Stimulated activated CD4-positive, alpha-beta T cell treated with anti-CD3 and anti-CD28 coated beads, Interleukin-15, amount 100 ng/mL, for 24 hours (primary cell): ENCODE measurements around the gene RBM19.
"Not testable (repeated sequence)": the region's sequence is repeated elsewhere in the genome, so short reads cannot be mapped to it uniquely, and the experiment has no call there.

Experiments used
- DNase-seq: peaks from one replicate; pipeline ENCODE4 v3.0.0-alpha.2; 2020

Gene RBM19

GRCh38 chr12:113965951-113966797 is at the start of gene RBM19:
TSS of gene RBM19 (minus strand) at chr12:113966325. CDS start at chr12:113966227, 98 bp downstream.
- DNase-seq: peak; percentile 97

- no peak for DNase-seq
These were observed 49.7 kb upstream of the RBM19 start for GRCh38 chr12:114015851-114016250.

DNA sequence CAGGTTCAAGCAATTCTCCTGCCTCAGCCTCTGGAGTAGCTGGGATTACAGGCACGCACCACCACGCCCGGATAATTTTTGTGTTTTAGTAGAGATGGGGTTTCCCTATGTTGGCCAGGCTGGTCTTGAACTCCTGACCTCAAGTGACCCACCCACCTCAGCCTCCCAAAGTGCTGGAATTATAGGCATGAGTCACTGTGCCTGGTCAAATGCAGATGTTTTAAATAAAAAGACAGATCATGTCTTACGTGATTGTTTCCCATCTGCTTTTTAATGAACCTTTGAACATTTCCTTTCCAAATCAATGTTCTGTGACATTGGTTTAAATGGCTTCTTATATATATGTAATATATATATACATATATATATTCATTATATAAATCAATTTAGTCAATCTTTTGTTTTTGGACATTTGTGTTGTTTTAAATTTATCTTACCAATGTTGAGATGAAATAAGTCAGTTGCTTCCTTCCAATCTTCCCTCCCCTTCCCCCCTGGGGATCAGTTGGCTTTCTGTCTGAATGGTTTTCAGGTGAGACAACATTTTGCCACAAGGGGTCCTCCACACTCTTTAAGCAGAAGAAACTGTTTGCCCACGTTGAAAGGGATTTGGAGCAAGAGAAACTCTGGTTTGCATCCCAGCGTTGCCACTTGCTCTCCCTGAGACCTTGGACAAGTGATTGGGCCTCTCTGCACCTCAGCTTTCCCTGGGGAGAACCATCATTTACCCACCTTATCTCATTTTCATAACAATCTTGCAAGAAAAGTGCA is 47.6 kb upstream of the RBM19 start:
- DNase-seq: no peak

DNA sequence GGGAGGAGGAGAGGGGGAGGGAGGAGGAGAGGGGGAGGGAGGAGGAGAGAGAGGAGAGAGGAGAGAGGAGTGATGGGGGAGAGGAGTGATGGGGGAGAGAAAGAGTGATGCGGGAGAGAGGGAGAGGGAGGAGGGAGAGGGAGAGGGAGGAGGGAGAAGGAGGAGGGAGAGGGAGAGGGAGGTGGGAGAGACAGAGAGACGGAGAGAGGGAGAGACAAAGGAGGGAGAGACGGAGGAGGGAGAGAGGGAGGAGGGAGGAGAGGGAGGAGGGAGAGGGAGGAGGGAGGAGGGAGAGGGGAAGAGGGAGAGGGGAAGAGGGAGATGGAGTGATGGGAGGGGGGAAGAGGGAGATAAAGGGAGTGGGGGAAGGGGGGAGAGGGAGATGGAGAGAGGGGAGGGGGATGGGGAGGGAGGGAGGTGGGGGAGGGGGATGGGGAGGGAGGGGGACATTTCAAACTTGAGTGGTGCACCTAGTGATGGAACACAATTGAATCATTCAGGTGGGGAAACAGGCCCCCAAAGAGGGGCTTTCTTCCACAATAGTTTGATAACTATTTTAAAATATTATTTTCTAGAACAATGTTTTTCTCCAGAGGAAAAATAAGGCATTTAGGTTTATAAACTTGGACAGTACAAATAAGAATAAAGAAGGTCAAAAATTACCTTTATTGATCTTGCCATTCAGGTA is 46.8 kb upstream of the RBM19 start:
- no peak for DNase-seq

GRCh38 chr12:114011711-114012110 is 45.6 kb upstream of the RBM19 start:
- DNase-seq: no peak

DNA sequence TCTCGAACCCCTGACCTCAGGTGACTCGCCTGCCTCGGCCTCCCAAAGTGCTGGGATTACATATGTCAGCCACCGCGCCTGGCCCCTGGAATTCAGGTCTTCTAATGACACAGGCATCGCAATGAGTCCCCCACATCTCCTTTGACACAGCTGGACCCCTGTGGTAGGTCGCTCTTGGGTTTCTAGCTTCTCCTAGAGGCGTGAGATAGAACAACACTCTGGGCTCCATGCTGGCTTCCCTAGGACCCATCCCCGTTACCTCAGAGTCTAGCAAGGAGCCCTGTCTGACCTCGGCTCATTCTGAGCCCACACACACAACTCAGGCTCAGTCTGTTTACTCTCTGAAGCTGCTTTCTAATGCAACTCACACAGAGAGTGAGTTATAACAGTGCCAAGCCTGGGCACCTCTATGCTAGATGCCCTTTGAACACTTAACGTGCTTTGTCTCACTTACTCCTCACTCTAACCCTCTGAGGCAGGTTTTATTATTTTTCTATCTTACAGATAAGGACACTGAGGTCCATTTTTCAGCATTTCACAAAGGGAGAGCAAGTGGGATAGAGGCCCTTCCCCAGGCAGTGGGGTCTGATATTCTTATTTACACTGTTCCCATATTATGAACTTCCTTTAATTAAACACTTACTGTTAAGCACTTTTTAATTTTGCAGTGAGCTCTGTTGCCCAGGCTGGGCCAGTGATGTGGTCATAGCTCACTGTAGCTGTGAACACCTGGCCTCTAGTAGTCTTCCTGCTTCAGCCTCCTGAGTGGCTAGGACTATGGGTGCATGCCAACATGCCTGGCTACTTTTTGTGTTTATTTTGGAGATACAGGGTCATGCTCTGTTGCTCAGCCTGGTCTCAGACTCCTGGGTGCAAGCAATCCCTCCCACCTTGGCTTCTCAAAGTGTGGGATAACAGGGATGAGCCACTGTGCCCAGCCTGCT is 40.6 kb upstream of the RBM19 start:
- no peak for DNase-seq

GRCh38 chr12:114004402-114004801 is 38.3 kb upstream of the RBM19 start:
- no peak for DNase-seq

- DNase-seq: no peak
These were observed 37.2 kb upstream of the RBM19 start for GRCh38 chr12:114003286-114003685.

DNA sequence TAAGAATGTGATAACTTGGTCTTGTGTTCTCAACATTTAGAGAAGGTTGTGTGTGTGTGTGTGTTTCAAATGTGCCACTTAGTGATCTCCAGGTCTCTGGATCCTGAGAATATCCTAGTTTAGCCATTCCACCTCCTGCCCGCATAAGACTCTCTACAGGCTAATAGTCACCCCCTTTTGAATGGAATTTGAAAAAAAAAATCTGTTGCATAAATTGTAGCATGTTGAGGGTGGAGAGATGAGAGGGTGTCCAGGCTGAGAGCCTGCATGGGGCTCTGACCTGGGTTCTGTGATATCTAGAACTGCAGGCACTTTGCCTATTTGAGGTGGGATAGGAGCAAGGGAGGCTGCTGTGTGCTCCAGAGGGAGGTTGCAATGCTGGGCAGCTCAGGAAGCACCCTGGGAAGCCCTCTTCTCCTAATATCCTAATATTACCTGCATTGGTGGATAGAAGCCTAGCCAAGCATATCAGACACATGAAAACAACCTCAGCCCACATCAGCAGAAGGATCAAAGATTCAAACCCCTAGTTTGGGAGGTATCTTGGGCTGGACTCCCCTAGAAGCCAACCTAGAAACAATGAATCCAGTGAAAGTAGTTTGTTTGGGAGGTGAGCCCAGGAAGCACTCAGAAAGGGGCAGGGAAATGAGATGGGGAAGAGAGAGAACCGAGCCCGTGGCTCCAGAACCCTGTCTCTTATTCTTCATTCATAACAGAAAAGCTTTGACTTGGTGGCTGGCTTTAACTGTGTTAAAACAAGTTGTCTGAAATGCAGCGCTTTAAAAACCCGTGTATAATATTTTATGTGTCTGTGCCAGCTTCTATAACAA is 35.6 kb upstream of the RBM19 start:
- DNase-seq: no peak

GRCh38 chr12:114000861-114001260 is 34.7 kb upstream of the RBM19 start:
- DNase-seq: no peak

GRCh38 chr12:114000261-114000660 is 34.1 kb upstream of the RBM19 start:
- DNase-seq: not testable (repeated sequence)

DNA sequence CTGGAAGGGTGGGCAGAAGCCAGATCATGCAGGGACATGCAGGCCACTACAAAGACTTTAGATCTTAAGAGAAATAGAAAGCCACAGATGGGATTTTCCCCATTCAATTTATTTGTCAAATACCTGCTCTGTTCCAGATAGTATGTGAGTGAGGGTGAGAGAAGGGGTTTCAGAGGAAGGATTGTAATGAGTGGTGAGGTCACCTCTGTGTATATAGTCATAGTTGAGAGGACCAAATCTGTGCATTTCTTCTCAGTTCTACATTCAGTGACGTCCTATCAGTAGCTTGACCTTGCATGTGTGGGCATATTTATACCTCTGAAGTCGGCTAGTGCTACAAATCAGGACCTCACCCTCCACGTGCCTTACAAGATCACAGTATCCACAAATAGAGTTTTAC is 31.2 kb upstream of the RBM19 start:
- no peak for DNase-seq

DNA sequence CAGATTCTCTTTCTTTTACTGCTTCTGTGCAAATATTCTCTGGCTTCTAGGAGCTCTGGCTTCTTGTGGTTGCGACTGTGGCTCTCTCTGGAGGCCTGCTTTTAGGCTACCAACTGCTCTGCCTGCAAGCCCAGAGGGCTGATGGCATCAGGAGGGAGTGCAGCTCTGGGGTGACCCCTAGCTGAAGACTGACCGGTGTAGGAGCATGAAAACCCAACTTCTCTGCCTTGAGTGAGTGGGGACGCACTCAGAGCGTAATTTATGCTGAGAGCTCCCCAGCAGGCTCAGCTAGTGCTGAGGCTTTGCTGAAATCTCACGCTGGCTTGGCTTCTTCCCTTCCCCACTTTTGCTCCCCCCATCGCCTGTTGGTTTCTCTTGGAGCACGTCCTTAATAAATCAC is 29.9 kb upstream of the RBM19 start:
- DNase-seq: no peak

DNA sequence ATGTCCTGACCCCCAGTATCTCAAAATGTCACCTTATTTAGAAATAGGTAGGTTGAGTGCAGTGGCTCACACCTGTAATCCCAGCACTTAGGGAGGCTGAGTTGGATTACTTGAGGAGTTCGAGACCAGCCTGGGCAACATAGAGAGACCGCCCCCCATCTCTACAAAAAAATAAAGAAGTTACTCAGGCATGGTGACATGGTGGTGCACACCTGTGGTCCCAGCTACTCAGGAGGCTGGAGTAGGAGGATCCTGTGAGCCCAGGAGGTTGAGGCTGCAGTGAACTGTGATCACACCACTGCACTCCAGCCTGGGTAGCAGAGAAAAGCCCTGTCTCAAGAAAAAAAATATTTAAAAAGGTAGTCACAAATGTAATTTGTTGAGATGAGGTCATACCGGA is 27.9 kb upstream of the RBM19 start:
- no peak for DNase-seq

DNA sequence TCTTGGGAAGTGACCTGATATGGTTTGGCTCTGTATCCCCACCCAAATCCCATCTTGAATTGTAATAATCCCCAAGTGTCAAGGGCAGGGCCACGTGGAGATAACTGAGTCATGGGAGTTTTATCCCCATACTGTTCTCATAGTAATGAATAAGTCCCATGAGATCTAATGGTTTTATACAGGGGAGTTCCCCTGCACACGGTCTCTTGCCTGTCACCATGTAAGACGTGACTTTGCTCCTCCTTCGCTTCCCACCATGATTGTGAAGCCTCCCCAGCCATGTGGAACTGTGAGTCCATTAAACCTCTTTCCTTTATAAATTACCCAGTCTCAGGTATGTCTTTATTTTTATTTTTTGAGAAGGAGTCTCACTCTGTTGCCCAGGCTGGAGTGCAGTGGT is 26.6 kb upstream of the RBM19 start:
- not testable (repeated sequence) for DNase-seq

DNA sequence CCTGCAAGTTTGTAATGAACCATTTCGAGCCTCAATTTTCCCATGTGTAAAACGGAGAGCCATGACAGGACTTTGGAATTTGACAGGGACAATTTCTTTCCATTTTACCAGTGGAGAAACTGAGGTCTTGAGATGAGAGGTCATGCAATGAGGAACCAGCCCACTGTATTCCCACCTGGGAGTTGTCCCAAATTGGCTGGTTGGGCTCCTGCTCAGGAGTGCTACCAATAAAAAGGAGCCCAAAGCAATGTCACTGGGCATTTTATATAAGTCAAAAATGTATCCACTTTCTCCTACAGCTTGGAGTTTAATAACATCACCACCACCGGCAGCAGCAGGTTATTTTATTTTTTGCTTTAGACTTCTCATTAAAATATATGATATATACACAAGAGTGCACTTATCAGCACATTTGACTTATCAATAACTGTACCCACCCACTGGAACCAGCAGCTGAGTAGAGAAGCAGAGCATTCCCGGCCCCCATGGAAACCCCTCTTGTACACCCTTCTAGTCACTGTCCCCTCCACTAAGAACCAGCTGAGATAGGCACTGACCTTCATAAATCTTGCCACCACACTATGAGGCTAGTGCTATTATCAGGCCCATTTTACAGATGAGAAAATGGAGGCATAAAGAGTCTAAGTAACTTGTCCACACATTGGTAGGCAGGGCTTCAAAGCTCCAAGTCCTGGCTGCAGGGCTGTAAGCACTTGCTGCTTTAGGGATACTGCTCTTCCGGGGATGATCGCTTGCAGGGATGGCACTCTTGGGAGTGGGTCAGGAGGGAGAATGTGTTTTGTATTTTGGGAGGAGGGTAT is 25.3 kb upstream of the RBM19 start:
- DNase-seq: no peak

- DNase-seq: no peak
These were observed 24.4 kb upstream of the RBM19 start for GRCh38 chr12:113990250-113991223.

DNA sequence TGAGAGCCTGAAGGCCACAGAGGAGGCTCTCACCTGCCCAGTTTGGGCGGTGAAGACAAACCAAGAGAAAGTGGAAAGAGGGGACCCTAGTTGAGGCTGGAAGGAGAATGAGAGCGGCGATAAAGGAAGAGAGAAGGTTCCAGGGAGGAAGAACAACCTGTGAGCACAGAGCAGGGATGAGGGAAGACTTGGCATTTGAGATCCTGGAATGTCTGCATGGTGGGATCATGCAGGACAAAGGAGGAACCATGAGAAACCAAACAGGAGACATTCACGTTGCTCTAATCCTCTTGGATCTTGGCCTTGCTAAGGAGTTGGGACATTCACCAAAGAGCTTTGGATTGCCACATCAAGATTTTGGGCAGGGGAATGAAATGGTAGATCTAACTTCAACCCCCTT is 22.9 kb upstream of the RBM19 start:
- no peak for DNase-seq

- DNase-seq: no peak
These were observed 21.9 kb upstream of the RBM19 start for GRCh38 chr12:113988064-113988451.
